Endothelial cell of umbilical vein (primary cell): ENCODE results near the gene WDPCP.

Source experiments
- CTCF ChIP-seq, 2 donors: IDR thresholded peaks; 1 replicate in 1 of 2; 2 replicates in 1 of 2; pipeline ENCODE4 v1.5.1; 2011; ENCODE audit warnings: low read length in 2 of 2, mild to moderate bottlenecking in 2 of 2, moderate library complexity in 2 of 2, control low read depth in 1 of 2, inconsistent platforms in 1 of 2, low read depth in 1 of 2; ENCODE audit not compliant: insufficient read depth in 1 of 2; ENCODE audit errors: extremely low read depth in 1 of 2
- EZH2 ChIP-seq: IDR thresholded peaks from 2 replicates; pipeline ENCODE4 v1.6.1; 2012; ENCODE audit warnings: borderline replicate concordance, low read depth, mild to moderate bottlenecking, moderate library complexity, low read length, inconsistent platforms; ENCODE audit not compliant: severe bottlenecking
- GATA2 ChIP-seq: IDR thresholded peaks from 2 replicates; pipeline ENCODE4 v1.7.0; 2011; ENCODE audit warnings: low read depth, mild to moderate bottlenecking, moderate library complexity, mixed read lengths, low read length; ENCODE audit not compliant: insufficient read length, insufficient read depth
- POLR2A ChIP-seq: IDR thresholded peaks from 2 replicates; pipeline ENCODE4 v1.6.1; 2012; ENCODE audit warnings: low read depth, mild to moderate bottlenecking, control low read depth, low read length
- POLR2AphosphoS5 ChIP-seq: IDR thresholded peaks from 2 replicates; pipeline ENCODE4 v1.6.1; 2012; ENCODE audit warnings: low read depth, mild to moderate bottlenecking, control low read depth, low read length, moderate library complexity; ENCODE audit not compliant: insufficient read depth

GRCh38 chr2:63465633-63466032 lies 122.6 kb downstream of the WDPCP start:
- TF ChIP-seq CTCF (IDR thresholded peaks at IDR 0.05; ENCODE audit: extremely low read depth in 1 of 2, insufficient read depth in 1 of 2, low read depth in 1 of 2, low read length in 2 of 2) (no peak), EZH2 (no peak), POLR2A (no peak), POLR2AphosphoS5 (no peak), GATA2 (no peak)
